Lower lobe of right lung (tissue), 2 donors: ENCODE results near the gene ITGA11. TPM values are rescaled to one million over a fixed set of nuclear protein-coding genes. Genes with fewer than 3 reads are reported as not detected.

ENCODE experiments used
- ATAC-seq, 2 donors: fragments of 200-7000 bp; cut with Tn5 transposase; one replicate each; pipeline ENCODE4 v1.9.1; 2020 to 2022; ENCODE audit warnings: mild to moderate bottlenecking in 2 of 2, moderate library complexity in 2 of 2
- DNase-seq: peaks from one replicate; pipeline ENCODE4 v3.0.0-alpha.2; 2020
- H3K27ac ChIP-seq: fragments of 200-600 bp; one replicate; pipeline ENCODE4 v1.8.0; 2022
- H3K27me3 ChIP-seq: fragments of 200-600 bp; one replicate; pipeline ENCODE4 v1.8.0; 2022; ENCODE audit warnings: low read depth
- H3K36me3 ChIP-seq: fragments of 200-600 bp; one replicate; pipeline ENCODE4 v1.8.0; 2022; ENCODE audit warnings: mild to moderate bottlenecking
- H3K4me1 ChIP-seq: fragments of 200-600 bp; one replicate; pipeline ENCODE4 v1.8.0; 2022
- H3K4me3 ChIP-seq: fragments of 200-600 bp; one replicate; pipeline ENCODE4 v1.8.0; 2022; ENCODE audit warnings: mild to moderate bottlenecking
- H3K9me3 ChIP-seq: fragments of 200-600 bp; one replicate; pipeline ENCODE4 v1.8.0; 2022
- CTCF ChIP-seq: fragments of 200-600 bp; IDR thresholded peaks from one replicate; pipeline ENCODE4 v1.8.0; 2022; ENCODE audit warnings: antibody characterized with exemption, mild to moderate bottlenecking
- intact Hi-C: fragments of 100-400 bp; cut with DNase I; formaldehyde crosslinking; loops from one replicate; pipeline ENCODE4 v1.11.0; 2022
- total RNA-seq: library from RNA; stranded (reverse); fragmentation: NEBNext Ultra II Directional; extraction: Animal tissue kit (Norgen Biotek cat#: 25700); gene quantifications from one replicate; pipeline ENCODE4 v1.2.1, GENCODE V29; 2021
- donor health status: DM: no; HTN: yes; CAD: no; lungs with severe emphysema.

Gene ITGA11
- total RNA-seq, 1 donor from 2014 or later, result 2.7 TPM

- no peak for TF ChIP-seq CTCF
- no peak overlapping the region for H3K4me3 ChIP-seq
- H3K4me1 ChIP-seq, result no peaks in the 10 kb centered on the region
- DNase-seq (no peak), ATAC-seq (no peak)
- H3K27ac ChIP-seq, result no peak overlapping the region
- no peaks in the 10 kb centered on the region for H3K9me3 ChIP-seq
- H3K27me3 ChIP-seq, result no peaks in the 10 kb centered on the region
- H3K36me3 ChIP-seq, result no peaks in the 10 kb centered on the region
- intact Hi-C loops, result no loop called here
Measured at GRCh38 chr15:68375191-68375631, 56.8 kb downstream of the ITGA11 start.

GRCh38 chr15:68374168-68374745 is 57.7 kb downstream of the ITGA11 start:
- no peak for TF ChIP-seq CTCF
- H3K9me3 ChIP-seq, result no peaks in the 10 kb centered on the region
- intact Hi-C loops, result no loop called here
- no peak overlapping the region for H3K4me3 ChIP-seq
- no peak overlapping the region for H3K27ac ChIP-seq
- no peaks in the 10 kb centered on the region for H3K27me3 ChIP-seq
- ATAC-seq (no peak), DNase-seq (no peak)
- H3K4me1 ChIP-seq, result no peaks in the 10 kb centered on the region
- no peaks in the 10 kb centered on the region for H3K36me3 ChIP-seq

DNA sequence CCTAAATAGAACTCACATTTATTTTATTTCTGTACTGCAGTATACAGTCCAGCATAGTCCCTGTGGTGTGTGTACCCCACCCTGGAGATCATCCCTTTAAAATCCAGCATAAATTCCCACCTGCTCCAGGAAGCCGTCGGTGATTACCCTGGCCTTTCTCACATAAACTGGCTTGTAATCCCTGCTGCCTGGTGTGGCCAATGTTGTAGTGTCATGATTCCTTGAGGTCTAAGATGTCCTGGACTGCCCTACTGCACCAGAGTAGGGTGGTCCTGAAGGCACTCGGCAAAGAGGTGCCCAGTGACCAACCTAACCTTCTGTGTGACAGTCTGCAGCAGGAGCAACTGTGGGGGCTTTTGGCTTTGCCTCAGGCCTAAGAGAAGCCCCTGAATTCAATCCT is 58.9 kb downstream of the ITGA11 start:
- no peak for TF ChIP-seq CTCF
- no peak overlapping the region for H3K4me3 ChIP-seq
- peaks cover 6% of the 10 kb centered on the region for H3K4me1 ChIP-seq
- ATAC-seq (no peak), DNase-seq (no peak)
- no peak overlapping the region for H3K27ac ChIP-seq
- H3K36me3 ChIP-seq, result no peaks in the 10 kb centered on the region
- intact Hi-C loops, result no loop called here
- H3K9me3 ChIP-seq, result no peaks in the 10 kb centered on the region
- H3K27me3 ChIP-seq, result no peaks in the 10 kb centered on the region

DNA sequence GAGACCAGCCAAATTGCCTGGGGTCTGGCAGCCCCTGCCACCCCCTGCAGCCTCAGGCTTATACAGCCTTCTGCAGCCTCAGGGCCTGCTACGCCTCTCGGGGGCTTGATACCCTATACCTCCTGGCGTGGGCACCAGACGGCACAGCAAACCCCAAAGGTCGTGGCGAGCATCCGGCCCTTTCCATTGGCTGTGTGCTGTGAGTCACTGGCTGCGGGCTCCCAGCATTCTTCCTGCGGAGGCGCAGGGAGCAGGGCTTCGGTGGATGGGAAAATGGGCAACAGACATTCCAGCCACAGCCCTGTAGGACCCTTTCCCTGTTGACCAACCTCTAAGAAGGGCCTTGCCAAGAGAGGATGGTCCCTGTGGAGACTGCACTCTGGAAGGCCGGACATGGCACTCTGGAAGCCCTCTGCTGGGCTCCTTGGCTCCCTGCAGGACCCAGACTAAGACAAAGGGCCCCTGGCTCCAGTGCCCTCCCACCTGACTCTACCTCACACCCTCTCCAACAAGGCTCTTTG is 59.6 kb downstream of the ITGA11 start:
- peaks cover 7% of the 10 kb centered on the region for H3K4me1 ChIP-seq
- H3K4me3 ChIP-seq, result no peak overlapping the region
- no peaks in the 10 kb centered on the region for H3K27me3 ChIP-seq
- DNase-seq, result no peak
- H3K9me3 ChIP-seq, result no peaks in the 10 kb centered on the region
- H3K27ac ChIP-seq, result no peak overlapping the region
- intact Hi-C loops, result no loop called here
- TF ChIP-seq CTCF, result peak; percentile 41
- peak; percentile 47 to 57 for ATAC-seq
- H3K36me3 ChIP-seq, result no peaks in the 10 kb centered on the region

DNA sequence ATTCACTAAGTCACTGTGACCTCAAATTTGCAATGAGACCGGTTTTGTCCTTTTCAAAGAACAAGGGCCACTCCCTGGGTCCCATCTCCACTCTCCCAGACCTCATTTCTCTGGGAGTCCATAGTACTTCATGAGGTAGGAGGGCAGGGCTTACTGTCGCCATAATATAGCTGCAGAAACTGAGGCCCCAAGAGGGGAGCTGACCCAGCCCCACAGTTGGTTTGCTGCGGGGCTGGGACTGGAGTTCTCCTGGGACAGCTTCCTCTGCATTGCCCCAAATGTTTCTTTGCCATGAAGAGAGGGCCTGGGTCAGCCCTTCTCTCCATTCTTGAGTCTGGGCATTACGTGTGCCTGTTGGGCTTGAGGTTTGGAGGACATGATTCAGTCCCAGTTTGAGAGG is 60.1 kb downstream of the ITGA11 start:
- TF ChIP-seq CTCF, result no peak
- no peak for DNase-seq
- intact Hi-C loops, result no loop called here
- Histone ChIP-seq H3K4me3 (no peak overlapping the region), H3K27ac (no peak overlapping the region), H3K4me1 (peaks cover 7% of the 10 kb centered on the region), H3K9me3 (no peaks in the 10 kb centered on the region), H3K36me3 (no peaks in the 10 kb centered on the region), H3K27me3 (no peaks in the 10 kb centered on the region)
- no peak for ATAC-seq
